HCT116 (cell line): ENCODE data around the gene URB1.

ENCODE experiments used
- EZH2 ChIP-seq: fragments of 200-600 bp; sonication (generic); IDR thresholded peaks from 2 replicates; pipeline ENCODE4 v1.6.1; 2017; ENCODE audit warnings: antibody characterized with exemption, mixed run types
- EZH2phosphoT487 ChIP-seq: fragments of 200-600 bp; IDR thresholded peaks from 2 replicates; pipeline ENCODE4 v1.6.1; 2018; ENCODE audit warnings: antibody characterized with exemption, borderline replicate concordance
- JUND ChIP-seq: IDR thresholded peaks from 2 replicates; pipeline ENCODE4 v1.6.1; 2012
- POLR2A ChIP-seq: IDR thresholded peaks from 2 replicates; pipeline ENCODE4 v1.7.0; 2011; ENCODE audit warnings: borderline replicate concordance; ENCODE audit not compliant: insufficient read depth, insufficient read length; ENCODE audit errors: extremely low read depth
- POLR2AphosphoS5 ChIP-seq: IDR thresholded peaks from 2 replicates; pipeline ENCODE4 v1.6.1; 2011; ENCODE audit warnings: mild to moderate bottlenecking, low read depth, low read length, moderate library complexity
- SIN3A ChIP-seq: IDR thresholded peaks from 2 replicates; pipeline ENCODE4 v1.6.1; 2012; ENCODE audit warnings: low read depth
- SP1 ChIP-seq: IDR thresholded peaks from 2 replicates; pipeline ENCODE4 v1.6.1; 2012; ENCODE audit warnings: low read depth
- TF ChIP-seq, protein P1 (sequence below), 3 experiments: fragments of 200-600 bp in 1 of 3; sonication (generic) in 1 of 3; IDR thresholded peaks in 2 of 3; conservative IDR thresholded peaks in 1 of 3; 2 replicates each; pipeline ENCODE4 v1.5.1; 2012 to 2017; ENCODE audit warnings: low read depth in 2 of 3, low read length in 2 of 3, antibody characterized with exemption in 1 of 3, borderline replicate concordance in 1 of 3, control low read depth in 1 of 3, mild to moderate bottlenecking in 1 of 3, mixed read lengths in 1 of 3, mixed run types in 1 of 3, moderate library complexity in 1 of 3; ENCODE audit not compliant: insufficient read depth in 1 of 3
- TF ChIP-seq, protein P2 (sequence below): IDR thresholded peaks from 2 replicates; pipeline ENCODE4 v1.6.1; 2012

DNA sequence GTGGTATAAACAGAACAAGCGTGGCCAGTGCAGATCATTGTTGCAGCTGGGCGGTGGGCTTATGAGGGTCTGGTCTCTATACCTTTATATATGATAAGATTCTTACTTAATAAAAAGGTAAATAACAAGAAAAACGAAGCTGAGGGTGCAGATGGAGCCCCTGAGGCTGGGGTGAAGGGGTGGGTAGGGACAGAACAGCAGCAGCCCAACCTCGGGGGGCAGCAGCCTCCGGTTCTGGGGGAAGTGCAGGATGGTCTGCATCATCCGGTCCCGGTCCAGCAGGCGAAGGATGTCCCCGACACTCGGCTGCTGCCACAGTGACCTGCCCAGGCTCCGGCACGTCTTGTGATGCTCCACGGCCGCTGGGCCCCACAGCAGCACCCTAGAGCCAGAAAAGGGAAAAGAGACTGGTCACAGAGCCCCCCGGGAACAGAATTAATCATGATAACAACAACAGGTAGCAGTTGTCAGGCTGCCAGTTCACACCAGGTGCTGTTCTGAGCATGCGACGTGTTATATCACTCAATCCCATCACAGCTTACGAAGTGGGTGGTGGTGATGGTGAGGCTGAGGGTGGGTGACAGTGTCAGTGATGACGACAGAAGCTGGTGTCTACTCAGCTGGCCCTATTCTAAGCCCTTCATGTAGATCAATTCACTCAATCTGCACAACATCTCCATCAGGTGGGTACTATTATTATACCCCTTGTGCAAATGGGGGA, 58.7 kb downstream of the URB1 start:
- TF ChIP-seq POLR2AphosphoS5 (no peak), EZH2 (no peak), POLR2A (no peak), JUND (no peak), EZH2phosphoT487 (no peak), SP1 (no peak), SIN3A (no peak)
- TF ChIP-seq, protein P1, sequence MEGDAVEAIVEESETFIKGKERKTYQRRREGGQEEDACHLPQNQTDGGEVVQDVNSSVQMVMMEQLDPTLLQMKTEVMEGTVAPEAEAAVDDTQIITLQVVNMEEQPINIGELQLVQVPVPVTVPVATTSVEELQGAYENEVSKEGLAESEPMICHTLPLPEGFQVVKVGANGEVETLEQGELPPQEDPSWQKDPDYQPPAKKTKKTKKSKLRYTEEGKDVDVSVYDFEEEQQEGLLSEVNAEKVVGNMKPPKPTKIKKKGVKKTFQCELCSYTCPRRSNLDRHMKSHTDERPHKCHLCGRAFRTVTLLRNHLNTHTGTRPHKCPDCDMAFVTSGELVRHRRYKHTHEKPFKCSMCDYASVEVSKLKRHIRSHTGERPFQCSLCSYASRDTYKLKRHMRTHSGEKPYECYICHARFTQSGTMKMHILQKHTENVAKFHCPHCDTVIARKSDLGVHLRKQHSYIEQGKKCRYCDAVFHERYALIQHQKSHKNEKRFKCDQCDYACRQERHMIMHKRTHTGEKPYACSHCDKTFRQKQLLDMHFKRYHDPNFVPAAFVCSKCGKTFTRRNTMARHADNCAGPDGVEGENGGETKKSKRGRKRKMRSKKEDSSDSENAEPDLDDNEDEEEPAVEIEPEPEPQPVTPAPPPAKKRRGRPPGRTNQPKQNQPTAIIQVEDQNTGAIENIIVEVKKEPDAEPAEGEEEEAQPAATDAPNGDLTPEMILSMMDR (IDR thresholded peaks at IDR 0.05 in 2 of 3, conservative IDR thresholded peaks at IDR 0.05 in 1 of 3; ENCODE audit: borderline replicate concordance in 1 of 3, insufficient read depth in 1 of 3, low read depth in 2 of 3, low read length in 2 of 3), result no peak
- TF ChIP-seq, protein P2, sequence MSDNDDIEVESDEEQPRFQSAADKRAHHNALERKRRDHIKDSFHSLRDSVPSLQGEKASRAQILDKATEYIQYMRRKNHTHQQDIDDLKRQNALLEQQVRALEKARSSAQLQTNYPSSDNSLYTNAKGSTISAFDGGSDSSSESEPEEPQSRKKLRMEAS, result no peak
